Measurements from ENCODE around the gene TFDP1.

The TFDP1 gene

GRCh38 chr13:113670541-113670940 lies 86.0 kb downstream of the TFDP1 start:
- TF ChIP-seq CTCF (IDR thresholded peaks at IDR 0.05), result no peak

GRCh38 chr13:113671066-113672001 lies 86.8 kb downstream of the TFDP1 start:
- no peak for TF ChIP-seq CTCF (IDR thresholded peaks at IDR 0.05)

GRCh38 chr13:113672002-113672651 lies 87.6 kb downstream of the TFDP1 start:
- no peak for TF ChIP-seq CTCF (IDR thresholded peaks at IDR 0.05)
